Stimulated activated CD8-positive, alpha-beta memory T cell treated with anti-CD3 and anti-CD28 coated beads, Interleukin-12 subunit alpha, Interleukin-12 subunit beta, amount 100 ng/mL, for 1 hour (primary cell): Measurements from ENCODE around the gene THRB.

Experiments
- DNase-seq: peaks from one replicate; pipeline ENCODE4 v3.0.0-alpha.2; 2020; ENCODE audit warnings: low read depth

The THRB gene

DNA sequence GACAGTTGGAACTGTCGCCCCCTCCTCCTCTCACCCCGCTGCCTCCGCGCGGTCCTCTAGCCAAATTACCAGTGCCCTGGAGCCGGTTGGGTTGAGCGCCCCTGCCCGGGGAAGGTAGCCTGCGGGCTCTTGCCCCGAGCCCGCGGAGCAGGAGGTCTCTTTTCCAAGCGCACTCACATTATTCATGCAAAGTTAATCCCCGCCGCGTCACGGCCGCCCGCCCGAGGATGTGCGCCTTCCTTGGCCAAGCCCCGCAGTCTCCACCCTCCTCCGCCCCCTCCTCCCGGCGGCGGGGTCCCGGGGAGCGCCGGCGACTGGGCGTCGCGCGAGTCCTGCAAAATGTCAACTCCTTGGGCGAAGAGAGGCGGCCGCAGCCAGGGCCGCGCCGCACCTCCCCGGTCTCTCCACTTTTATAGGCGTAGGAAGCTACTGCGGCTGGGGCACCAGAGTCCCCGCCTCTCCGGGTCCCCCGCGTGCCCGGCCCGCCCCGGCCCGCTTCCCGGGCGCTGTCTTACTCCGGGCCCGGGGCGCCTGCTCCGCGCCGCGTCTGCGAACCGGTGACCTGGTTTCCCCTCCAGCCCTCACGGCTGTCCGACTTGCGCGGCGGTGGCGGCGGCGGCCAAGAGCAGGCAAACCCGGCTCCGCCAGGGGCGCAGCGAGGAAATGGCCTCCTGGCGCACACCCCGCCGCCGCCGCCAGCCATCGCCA, at the start of gene THRB:
Gene THRB (minus strand): TSS at position 233 of the 708 bp plus-strand sequence.
- no peak for DNase-seq

DNA sequence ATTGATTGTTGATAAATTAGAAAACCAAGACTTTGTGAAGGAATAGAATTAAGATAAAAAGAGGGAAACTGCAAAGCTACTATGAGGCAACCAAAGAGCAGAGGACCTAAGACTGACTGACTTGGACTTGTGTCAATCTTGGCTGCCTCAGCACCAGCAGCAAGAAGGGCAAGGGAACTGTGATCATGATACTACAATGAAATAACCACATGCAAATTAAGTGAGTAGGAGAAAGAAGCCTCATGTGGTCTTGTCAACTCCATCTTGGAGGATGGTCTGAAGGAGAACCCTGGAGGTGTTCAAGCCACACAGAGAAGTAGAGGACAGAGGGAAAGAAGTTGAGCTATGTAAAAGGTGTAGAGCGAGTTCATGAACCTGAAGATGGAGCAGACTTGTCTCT, 47.3 kb upstream of the THRB start:
- no peak for DNase-seq

DNA sequence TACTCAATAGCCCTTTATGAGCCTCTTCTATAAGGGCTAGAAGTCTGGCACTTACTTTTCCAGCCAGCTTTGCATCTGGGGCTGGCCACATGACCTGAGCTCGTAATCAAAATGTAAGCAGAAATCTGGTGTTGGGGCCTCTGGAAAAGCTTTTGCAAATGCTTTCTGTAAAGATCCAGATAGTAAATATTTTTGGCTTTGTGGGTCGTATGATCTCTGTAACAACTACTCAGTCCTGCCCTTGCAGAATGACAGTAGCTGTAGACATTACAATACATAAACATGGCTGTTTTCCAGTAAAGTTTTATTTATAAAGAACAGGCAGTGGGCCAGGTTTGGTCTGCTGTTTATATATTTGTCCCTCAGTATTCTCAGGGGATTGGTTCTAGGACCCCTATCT, 46.2 kb upstream of the THRB start:
- DNase-seq, result no peak

DNA sequence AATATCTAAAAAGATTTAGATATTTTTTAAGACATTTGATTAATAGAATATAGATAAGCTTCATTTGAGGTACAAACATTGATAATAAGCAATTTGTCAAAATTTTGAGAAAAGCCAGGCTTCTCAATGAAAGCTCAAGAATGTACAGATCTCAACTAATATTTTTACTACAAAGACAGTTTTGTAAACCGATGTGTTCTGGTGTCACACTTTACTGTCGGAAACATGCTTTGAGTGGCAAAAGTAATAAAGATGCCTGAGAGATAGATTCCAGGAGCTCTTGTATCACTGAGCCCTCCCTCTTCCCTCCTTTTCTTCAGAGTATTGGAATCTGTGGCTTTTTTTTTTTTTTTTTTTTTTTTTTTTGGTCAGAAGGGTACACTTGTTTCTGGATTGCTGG, 45.0 kb upstream of the THRB start:
- DNase-seq, result no peak

DNA sequence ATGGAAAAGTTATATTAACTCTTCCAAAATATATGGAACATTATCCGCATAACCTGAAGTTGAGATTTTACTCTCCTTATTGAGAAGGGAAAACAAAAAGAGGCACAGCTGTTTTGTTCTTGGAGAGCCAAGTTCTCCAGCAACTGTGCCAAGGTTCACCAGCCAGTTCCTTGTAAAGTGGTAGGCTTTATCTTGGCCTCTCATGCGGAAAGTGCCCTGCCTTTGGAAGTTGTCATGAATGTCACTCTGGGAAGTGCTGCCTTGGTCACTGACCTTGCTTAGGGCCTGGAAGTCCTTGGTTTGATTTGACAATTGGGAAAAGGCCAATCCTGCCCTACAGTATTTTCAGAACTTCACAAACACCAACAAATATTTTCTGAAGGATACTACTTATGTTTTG, 44.2 kb upstream of the THRB start:
- no peak for DNase-seq

DNA sequence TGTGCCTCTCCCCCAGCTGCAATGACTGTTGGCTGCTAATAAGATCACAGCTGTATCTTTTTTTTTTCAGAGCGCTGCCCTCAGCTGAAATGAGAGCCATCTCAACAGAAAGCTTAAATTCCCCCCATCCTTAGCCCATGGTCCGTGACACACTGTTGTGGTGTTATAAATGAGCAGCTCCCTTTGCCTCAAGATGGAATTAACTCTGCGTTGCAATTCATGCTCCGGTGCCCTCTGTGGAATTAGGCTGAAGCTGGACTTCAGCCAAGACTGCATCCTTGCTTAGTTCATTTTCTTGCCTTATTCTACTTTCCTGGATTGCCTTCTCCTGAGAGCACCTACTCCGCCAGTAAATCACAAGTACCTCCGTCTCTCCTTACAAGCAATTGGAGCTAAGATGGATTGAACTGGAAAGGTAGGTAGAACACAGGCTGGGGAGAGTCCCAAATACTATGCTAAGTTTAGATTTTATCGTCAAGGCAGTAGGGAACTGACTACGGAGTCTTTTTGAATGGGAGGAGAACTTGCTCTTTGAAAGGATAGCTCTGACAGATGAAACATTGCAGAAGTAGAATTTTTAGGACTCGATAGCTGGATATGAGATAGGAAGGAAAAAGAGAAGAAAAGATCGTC, 39.0 kb upstream of the THRB start:
- DNase-seq, result no peak

DNA sequence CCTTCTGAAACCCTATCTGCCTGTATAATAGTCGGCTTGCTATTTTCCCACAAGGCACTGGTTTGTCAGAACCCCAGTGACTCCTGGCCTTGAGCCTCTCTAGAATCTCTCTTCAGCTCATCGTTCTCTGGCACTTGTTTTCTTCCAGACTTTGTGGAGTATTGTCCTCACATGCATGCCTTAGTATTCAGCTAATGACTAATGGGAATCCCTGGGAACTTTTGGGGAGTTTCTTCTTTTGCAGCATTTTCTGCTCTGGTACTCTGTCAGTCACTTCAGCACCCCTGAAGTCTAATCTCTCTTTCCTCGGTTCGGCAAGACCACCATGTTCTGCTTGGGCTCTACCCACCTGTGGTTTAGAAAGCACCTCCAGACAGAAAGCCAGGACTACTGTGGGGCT, 35.8 kb upstream of the THRB start:
- DNase-seq, result no peak

DNA sequence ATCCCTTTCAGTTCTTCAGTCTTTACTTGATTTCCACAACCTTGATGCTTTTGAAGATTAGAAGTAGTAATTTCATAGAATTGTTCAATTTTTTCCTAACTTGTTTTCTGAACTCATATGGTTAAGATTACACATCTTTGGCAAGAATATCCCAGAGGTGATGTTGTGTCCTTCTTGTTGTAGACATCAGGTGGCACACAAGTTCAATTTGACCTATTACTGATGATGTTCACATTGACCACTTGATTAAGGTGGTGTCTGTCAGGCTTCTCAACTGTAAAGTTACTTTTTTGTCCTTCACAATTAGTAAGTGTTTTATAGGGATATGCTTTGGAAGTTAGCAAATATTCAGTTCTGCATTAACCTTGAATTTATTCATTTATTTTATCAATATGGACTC, 34.6 kb upstream of the THRB start:
- DNase-seq, result no peak

DNA sequence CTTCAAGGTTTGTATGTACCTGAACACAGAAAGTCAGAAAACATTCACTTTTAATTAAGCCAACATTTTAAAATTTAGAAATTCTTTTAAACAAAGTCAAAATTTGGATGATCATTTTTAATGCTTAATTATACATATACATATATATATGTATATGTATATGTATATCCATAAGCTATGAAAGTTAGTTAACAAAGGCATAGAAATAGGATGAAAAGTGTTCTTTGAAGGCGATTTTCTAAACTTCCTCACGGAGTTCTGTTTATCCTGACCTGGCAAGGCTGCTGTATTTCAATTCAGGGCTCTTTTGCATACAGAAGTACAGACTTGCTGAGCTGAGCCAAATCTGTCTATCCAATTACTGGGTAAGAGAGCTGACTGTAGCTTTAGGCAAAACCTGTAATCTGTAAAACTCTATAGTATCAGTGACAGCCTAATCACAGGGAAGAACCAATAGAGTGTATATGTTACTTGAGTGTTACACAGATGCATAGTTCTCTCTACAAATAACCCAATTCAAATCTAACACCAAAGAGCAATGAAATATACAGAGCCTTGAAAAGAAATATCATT, 32.1 kb upstream of the THRB start:
- DNase-seq, result no peak

DNA sequence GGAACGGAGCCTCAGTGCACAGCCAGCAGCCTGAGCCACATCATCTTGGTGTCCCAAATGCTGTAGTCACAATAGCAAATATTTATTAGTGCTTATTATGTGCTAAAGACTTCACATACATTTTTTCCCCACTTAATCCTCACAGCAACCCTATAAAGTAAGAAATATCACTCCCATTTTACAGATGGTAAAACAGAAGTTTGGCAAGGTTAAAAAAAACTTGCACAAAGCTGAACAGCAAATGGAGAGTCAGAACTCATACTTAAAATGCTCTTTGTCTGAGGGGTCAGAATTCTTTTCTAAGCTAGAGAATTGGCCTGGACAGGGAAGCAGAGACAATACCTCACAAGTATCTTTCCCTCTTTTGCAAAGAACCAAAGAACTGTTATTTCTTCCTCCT, 30.9 kb upstream of the THRB start:
- no peak for DNase-seq

DNA sequence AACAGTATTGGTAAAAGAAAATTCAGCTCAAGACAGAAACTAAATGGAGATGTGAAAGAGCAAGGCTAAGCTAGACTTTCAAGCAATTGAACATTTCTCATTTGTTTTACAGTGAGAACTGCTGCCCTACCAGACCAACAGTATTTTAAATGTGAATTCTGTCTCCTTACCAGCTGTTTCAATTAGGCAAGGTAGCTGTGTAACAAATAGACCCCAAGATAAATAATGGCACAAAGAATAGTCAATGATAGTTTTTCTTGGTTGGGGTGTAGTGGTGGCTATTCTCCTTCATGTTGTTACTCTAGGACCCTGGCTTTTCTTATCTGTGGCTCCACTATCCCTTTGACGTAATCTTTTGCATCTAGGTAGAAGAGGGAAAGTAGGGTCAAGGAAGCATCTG, 30.4 kb upstream of the THRB start:
- DNase-seq, result no peak

DNA sequence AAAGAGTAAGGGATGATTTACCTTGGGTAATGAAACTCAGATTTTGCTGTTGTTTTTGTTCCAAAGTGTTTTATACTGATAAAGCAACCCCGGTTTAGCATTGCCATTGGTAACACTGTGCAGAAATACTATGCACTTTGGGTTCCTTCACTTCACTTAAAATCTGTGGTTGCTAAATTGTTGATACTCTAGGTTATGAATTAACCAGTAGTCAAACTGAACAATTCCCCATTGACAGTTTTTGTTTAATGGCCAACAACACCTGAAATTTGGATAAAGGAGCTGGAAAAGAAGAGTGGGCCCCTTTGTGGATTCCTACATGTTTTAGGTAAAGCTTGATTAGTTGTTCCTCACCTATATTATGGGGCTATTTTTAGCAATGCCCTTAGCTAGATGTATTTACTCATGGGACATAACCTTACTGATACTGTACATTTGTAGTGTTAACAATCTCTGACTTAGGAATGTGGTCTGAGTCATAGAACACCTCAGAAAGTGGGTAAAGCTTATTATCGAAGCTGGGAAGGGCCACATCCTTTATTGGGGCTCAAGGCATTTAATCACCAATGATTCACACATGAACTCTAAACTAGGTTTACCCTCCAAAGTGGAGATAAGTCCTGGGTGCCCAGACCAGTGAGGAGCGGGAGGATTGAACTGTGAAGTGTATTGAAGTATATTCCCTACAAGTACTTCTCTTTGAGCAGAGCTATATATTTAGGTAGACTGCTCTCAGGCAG, 29.5 kb upstream of the THRB start:
- no peak for DNase-seq

DNA sequence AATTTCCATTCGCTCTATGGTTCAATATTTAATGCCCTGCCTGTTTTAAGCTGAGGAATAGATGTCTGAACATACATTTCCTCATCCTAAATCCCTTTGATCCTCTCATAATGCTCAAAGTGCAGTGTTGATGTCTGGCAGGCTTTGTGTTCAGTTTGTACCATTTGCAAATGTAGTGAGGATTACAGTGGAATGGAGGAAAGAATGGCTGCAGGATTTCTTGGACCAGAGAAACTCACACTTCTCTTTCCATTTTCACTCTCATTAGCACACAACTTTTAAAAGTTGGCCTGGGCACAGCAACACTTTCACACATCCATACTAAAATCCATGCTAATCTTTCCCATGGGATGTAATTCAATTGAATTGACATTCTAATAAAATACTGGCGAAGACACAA, 28.6 kb upstream of the THRB start:
- DNase-seq, result no peak

DNA sequence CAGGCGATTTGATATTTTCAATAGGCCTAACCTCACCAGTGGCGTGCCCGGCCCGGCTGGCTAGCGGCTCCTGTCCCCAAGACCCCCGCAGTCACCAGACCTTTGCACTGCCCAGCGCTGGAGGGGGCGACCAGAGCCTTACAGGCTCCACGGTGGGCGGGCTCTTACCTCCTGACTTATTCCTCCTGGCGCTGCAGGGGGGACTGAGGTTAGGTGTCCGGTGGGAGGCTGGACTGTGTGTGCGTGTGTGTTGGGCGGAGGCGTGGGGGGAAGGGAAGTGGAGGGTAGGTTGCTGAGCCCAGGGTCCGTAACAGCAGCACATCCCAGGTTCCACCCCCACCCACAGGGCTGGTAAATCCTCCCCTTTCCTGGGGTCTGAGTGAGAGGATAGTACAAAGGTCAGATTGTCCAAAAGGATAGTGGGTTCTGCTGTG, 27.5 kb upstream of the THRB start:
- DNase-seq, result no peak

DNA sequence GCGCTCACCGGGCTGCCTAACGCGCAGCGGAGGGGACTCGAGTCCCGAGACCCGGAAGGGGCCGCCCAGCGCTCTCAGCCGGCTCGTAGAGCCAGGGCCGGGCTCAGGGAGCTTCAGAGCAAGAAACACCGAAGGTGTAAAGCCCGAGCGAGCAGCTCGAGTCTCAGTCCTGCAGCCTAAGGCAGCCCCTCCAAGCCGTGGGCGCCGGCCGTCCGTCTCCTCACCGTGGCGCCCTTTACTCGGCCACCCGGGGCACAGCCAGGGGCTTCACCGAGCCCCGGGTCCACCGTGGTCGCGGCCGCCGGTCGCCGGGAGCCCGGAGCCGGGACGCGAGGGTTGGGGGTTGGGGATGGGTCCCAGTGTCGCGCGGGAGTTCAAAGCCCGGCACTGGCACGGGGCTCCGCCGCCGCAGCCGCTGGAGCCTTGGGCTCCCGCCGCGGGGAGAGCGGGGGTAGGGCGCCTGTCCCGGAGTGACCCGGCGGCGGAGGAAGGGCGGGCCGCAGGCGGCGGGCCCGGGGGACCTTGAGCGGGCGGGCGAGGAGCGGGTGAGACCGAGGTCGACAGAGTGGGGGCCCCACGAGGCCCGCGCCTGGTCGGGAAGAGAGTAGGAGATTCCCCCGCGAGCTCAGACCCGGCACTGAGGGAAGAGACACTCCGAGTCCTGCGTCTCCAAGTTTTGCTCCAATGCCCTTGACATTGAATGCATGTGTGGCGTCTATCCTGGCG, 26.9 kb upstream of the THRB start:
- DNase-seq, result no peak

DNA sequence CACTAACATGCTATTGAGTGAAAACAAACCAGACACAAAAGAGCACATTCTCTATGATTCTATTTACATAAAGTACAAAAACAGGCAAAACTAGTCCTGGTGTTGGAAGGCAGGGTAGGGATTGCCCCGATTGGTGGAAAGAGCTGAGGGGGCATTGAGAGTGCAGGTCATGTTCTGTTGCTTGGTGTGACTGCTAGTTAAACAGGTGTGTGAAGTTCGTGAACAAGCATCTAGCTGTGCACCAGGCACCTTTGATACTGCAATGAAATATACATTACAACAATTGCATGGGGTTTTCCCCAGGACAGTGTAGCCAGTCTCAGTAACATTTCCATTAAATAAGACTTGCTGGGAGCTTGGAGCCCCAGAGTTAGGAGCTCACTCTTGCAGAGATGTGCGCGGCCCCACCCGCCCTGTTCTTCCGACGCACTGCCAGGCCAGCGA, 26.3 kb upstream of the THRB start:
- no peak for DNase-seq

DNA sequence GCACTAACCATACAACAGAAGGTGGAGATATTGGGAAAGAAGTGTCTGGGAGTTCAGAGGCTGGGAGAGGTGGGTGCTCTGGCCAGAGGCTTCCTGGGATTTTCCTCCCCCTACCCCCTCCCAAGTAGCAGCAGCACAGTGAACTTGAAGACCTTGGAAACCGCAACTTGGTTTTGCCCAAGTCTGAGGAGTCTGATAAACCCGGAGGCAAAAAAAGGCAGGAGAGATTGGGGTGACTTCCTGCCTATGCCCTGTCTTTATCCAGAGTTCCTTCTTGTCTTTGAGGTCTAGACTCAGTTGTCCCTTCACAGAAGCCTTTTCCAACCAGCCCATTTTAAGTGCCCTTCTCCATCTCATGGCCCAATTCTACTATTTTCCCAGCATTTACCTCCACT, 25.4 kb upstream of the THRB start:
- no peak for DNase-seq

DNA sequence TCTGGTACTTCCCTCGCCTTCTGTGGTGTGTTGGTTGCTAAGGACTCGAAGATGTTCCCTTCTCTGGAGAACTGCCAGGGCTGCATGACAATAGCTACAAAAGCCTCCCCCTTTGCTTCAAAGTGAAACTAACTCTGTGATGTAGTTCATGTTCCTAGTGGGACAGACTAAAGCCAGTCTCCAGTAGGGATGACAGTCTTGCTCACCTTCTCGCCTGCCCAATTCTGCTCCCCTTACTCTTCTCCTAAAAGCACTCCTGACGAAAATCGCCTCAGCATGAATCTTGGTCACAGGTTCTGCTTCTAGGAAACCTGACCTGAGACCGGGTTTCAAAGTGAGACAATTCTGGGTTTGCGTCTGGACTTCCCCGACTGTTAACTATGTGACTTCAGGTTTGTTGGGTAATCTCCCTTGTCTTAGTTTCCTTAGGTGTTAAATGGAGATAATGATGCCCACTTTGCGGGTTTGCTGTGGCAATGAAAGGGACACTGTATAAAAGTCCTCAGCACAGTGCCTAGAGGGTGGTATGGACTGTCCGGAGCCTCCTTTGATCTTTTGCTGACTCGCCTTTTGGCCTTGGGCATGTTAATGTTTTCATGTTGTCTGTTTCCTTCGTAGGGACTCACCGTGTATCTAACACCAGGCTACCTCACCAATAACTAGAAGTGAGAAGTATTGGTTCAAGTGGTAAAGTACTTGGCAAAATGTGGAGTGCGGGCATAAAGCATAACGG, 24.9 kb upstream of the THRB start:
- DNase-seq, result no peak

DNA sequence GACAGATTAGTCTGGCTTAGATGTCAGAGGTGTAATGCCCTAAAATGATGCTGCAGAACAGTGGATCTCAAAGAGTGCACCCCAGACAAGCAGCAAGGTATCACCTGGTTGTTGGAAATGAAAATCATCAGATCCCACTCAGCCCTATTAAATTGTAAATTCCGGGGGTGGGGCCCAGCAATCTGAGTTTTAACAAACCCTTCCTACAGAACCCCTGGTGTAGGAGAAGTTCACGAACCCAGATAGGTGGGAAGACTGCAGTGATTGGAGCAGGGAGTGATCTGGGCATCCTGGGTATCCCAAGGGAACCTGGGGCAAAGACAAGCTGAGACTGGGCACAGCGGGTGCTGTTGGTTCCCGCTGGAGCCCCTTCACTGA, 24.3 kb upstream of the THRB start:
- no peak for DNase-seq

DNA sequence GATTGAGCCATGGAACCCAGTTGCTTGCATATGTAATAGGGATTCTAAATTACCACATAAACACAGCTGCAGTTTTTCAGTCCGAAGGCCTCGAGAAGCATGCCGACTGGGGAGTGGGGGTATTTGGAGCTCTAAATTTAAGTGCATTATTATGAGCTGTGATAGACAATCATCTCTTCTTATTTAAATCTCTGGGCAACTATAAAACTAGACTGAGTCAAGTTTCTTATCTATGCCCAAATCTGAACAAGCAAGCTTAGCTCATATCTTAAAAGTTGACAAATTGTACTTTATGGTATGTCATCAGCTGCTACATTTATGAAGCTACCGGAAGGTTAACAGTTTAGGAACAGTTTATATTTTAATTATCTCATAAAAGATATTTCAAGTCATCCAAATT, 19.5 kb upstream of the THRB start:
- no peak for DNase-seq

DNA sequence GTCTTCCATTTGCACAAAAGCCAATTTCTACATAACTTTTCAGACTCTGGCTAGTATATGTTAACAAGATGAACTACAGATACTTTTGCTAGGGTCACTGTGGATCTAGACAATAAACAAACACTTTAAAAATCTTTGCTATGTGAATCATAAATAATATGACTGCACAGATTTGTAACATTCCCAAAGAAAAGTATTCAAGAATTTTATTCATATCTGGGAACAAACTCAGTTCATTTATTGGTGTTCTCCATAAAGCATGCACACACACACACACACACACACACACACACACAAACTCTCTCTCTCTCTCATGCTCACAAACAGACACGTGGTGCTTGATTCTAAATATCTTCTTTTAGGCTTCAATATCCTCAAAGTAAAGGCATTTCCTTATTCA, 18.8 kb upstream of the THRB start:
- no peak for DNase-seq
